Activated CD8-positive, alpha-beta T cell treated with anti-CD3 and anti-CD28 coated beads for 36 hours (primary cell): Measurements from ENCODE around the gene TBCCD1. TPM values are rescaled to one million over a fixed set of nuclear protein-coding genes. Genes with fewer than 3 reads are reported as not detected.
A peak's percentile ranks its signal among the peaks of the same experiment; 100 is the strongest.

Experiments
- ATAC-seq: fragments of 200-7000 bp; cut with Tn5 transposase; one replicate; pipeline ENCODE4 v1.10.0; 2021; ENCODE audit warnings: mild to moderate bottlenecking, moderate library complexity
- CTCF ChIA-PET: fragments of 350-600 bp; sonication (Branson Sonifier 250); formaldehyde crosslinking; loops from one replicate; lab custom pipeline; 2021; ENCODE audit warnings: antibody characterized with exemption; lab: Charles Lee
- POLR2A ChIA-PET: fragments of 350-600 bp; sonication (Branson Sonifier 250); formaldehyde crosslinking; loops from one replicate; lab custom pipeline; 2021; ENCODE audit warnings: antibody characterized with exemption; lab: Charles Lee
- DNase-seq: peaks from one replicate; pipeline ENCODE4 v3.0.0-alpha.2; 2020
- H3K27ac Mint-ChIP-seq: one replicate; pipeline ENCODE4 v1.8.0; 2021; ENCODE audit warnings: mild to moderate bottlenecking, mixed read lengths
- H3K27me3 Mint-ChIP-seq: one replicate; pipeline ENCODE4 v1.8.0; 2021; ENCODE audit warnings: mixed read lengths
- H3K36me3 Mint-ChIP-seq: one replicate; pipeline ENCODE4 v1.8.0; 2021; ENCODE audit warnings: low read depth, mixed read lengths
- H3K4me1 Mint-ChIP-seq: one replicate; pipeline ENCODE4 v1.8.0; 2021; ENCODE audit warnings: low read depth, mixed read lengths
- H3K4me3 Mint-ChIP-seq: one replicate; pipeline ENCODE4 v1.8.0; 2021; ENCODE audit warnings: mild to moderate bottlenecking, moderate library complexity, mixed read lengths
- H3K9me3 Mint-ChIP-seq: one replicate; pipeline ENCODE4 v1.8.0; 2021; ENCODE audit warnings: mixed read lengths
- CTCF ChIP-seq: fragments of 200-600 bp; IDR thresholded peaks from one replicate; pipeline ENCODE4 v1.8.0; 2022; ENCODE audit warnings: antibody characterized with exemption, mild to moderate bottlenecking
- intact Hi-C: fragments of 100-400 bp; cut with micrococcal nuclease; formaldehyde crosslinking; loops from one replicate; pipeline ENCODE4 v1.10.0; 2022
- total RNA-seq, 2 experiments: library from RNA; stranded (reverse); gene quantifications; one replicate each; pipeline ENCODE4 v1.2.3, GENCODE V29; 2021

TBCCD1 gene
- total RNA-seq, 2 experiments from 2014 or later, result 9.8 to 10.8 TPM

GRCh38 chr3:186509423-186509822 is 57.7 kb downstream of the TBCCD1 start:
- ChIA-PET POLR2A (no interaction called here), CTCF (interaction anchor here (1.1 kb wide), 1 partner anchor 25 kb away, joined by 3 read pairs; no protein-coding TSS in a partner anchor)
- no peak overlapping the region for H3K27ac Mint-ChIP-seq
- no peaks in the 10 kb centered on the region for H3K9me3 Mint-ChIP-seq
- H3K36me3 Mint-ChIP-seq, result no peaks in the 10 kb centered on the region
- intact Hi-C loops, result no loop called here
- TF ChIP-seq CTCF, result no peak
- H3K4me1 Mint-ChIP-seq, result peaks cover 26% of the 10 kb centered on the region
- DNase-seq (no peak), ATAC-seq (no peak)
- no peaks in the 10 kb centered on the region for H3K27me3 Mint-ChIP-seq
- no peak overlapping the region for H3K4me3 Mint-ChIP-seq

- Mint-ChIP-seq H3K4me3 (no peak overlapping the region), H3K4me1 (peaks cover 30% of the 10 kb centered on the region), H3K27me3 (no peaks in the 10 kb centered on the region), H3K27ac (no peak overlapping the region), H3K36me3 (no peaks in the 10 kb centered on the region), H3K9me3 (no peaks in the 10 kb centered on the region)
- ChIA-PET POLR2A (no interaction called here), CTCF (interaction anchor here (2.2 kb wide), 1 partner anchor 34 kb away, joined by 6 read pairs; no protein-coding TSS in a partner anchor)
- intact Hi-C loops, result no loop called here
- peak; percentile 57 for ATAC-seq
- TF ChIP-seq CTCF, result no peak
- peak; percentile 55 for DNase-seq
Observed at GRCh38 chr3:186506857-186507256, 60.3 kb downstream of the TBCCD1 start.

GRCh38 chr3:186506191-186506739 is 60.9 kb downstream of the TBCCD1 start:
- CTCF ChIA-PET, result interaction anchor here (2.2 kb wide), 1 partner anchor 35 kb away, joined by 6 read pairs; no protein-coding TSS in a partner anchor

GRCh38 chr3:186502966-186503712 is 64.0 kb downstream of the TBCCD1 start:
- POLR2A ChIA-PET, result no interaction called here
- Mint-ChIP-seq H3K27me3 (no peaks in the 10 kb centered on the region), H3K36me3 (no peaks in the 10 kb centered on the region), H3K4me3 (no peak overlapping the region), H3K4me1 (peaks cover 15% of the 10 kb centered on the region), H3K27ac (no peak overlapping the region), H3K9me3 (peaks cover 10% of the 10 kb centered on the region)
- DNase-seq (no peak), ATAC-seq (no peak)
- CTCF ChIA-PET, result interaction anchor here (1.4 to 2.8 kb wide), 3 partner anchors 10 to 114 kb away, joined by 4 to 9 read pairs (median 5); no protein-coding TSS in a partner anchor
- intact Hi-C loops, result no loop called here
- no peak for TF ChIP-seq CTCF

More at GRCh38 chr3:186506191-186506739, 60.9 kb downstream of the TBCCD1 start:
- Mint-ChIP-seq H3K27ac (no peak overlapping the region), H3K4me1 (peaks cover 24% of the 10 kb centered on the region), H3K27me3 (no peaks in the 10 kb centered on the region), H3K36me3 (no peaks in the 10 kb centered on the region), H3K4me3 (no peak overlapping the region), H3K9me3 (no peaks in the 10 kb centered on the region)
- no peak for TF ChIP-seq CTCF
- no peak for DNase-seq
- intact Hi-C loops, result no loop called here
- no peak for ATAC-seq
- POLR2A ChIA-PET, result no interaction called here
